Liver (tissue), 3 donors: Measurements from ENCODE around the gene PELI2.

Experiments
- EGR1 ChIP-seq, 2 donors: IDR thresholded peaks; 2 replicates each; pipeline ENCODE4 v1.6.1; 2016 to 2018; ENCODE audit warnings: antibody characterized with exemption in 2 of 2, low read depth in 2 of 2
- HNF4A ChIP-seq, 2 donors: conservative IDR thresholded peaks; 2 replicates each; pipeline ENCODE4 v1.6.1; 2016; ENCODE audit warnings: antibody characterized with exemption in 2 of 2, mild to moderate bottlenecking in 2 of 2
- TAF1 ChIP-seq: conservative IDR thresholded peaks from 2 replicates; pipeline ENCODE4 v1.6.1; 2016; ENCODE audit warnings: antibody characterized with exemption, mild to moderate bottlenecking
- TF ChIP-seq, protein P1 (sequence below): fragments of 150-350 bp; IDR thresholded peaks from 2 replicates; pipeline ENCODE4 v1.5.1; 2017; ENCODE audit warnings: improper control_type of control experiment, low read depth, low read length; ENCODE audit not compliant: missing input control
- TF ChIP-seq, protein P2 (sequence below): IDR thresholded peaks from 2 replicates; pipeline ENCODE4 v1.6.1; 2016; ENCODE audit warnings: antibody characterized with exemption
- TF ChIP-seq, protein P3 (sequence below): IDR thresholded peaks from 2 replicates; pipeline ENCODE4 v1.6.1; 2016; ENCODE audit warnings: antibody characterized with exemption, mild to moderate bottlenecking
- donor health status: healthy.
- donor health status: healthy.

DNA sequence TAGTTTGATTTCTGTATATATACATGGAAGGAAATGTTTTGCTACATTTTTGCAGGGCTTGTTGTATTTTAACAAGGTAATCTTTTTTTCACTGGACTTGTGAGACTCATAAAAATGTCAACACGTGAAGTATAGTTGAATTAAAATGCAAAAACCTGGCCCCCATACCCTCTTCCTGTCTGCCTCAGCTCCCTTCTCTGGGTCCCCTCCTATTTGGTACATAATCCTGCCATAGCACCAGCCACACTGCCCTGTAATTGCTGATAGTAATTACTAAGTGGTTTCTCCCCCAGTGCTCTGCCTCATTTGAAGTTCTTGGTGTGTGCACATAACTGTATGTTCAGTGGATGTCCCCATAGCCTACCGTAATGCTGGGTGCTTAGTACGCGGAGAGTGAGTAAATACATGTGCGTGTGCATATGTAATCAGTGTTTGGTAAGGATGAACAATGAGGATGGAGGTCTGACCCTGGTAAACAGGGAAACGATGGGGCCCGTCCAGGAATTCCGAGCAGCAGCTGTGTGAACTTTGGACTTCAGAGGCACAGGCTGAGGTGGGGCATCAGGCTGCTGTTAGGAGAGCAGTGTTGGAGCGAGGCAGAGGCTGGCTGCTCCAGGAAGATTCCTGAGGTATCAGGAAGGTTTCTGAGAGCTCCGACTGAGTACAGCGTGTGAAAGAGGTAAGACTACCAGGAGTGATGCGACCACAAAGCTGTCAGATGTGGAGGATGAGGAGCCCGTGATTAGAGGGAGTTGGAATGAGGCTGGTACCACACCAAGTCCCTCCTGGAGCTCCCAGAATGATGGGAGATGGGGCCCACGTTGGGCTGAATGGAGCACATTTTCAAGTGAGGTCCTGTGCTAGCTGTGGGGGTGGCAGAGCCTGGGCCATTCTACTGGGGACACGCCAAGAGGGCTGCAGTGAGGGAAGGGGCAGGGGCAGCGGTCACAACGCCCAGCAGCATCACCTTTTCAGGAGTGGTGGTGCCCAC is 106.8 kb downstream of the PELI2 start:
- TF ChIP-seq, protein P1, sequence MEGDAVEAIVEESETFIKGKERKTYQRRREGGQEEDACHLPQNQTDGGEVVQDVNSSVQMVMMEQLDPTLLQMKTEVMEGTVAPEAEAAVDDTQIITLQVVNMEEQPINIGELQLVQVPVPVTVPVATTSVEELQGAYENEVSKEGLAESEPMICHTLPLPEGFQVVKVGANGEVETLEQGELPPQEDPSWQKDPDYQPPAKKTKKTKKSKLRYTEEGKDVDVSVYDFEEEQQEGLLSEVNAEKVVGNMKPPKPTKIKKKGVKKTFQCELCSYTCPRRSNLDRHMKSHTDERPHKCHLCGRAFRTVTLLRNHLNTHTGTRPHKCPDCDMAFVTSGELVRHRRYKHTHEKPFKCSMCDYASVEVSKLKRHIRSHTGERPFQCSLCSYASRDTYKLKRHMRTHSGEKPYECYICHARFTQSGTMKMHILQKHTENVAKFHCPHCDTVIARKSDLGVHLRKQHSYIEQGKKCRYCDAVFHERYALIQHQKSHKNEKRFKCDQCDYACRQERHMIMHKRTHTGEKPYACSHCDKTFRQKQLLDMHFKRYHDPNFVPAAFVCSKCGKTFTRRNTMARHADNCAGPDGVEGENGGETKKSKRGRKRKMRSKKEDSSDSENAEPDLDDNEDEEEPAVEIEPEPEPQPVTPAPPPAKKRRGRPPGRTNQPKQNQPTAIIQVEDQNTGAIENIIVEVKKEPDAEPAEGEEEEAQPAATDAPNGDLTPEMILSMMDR: no peak
- TF ChIP-seq, protein P2, sequence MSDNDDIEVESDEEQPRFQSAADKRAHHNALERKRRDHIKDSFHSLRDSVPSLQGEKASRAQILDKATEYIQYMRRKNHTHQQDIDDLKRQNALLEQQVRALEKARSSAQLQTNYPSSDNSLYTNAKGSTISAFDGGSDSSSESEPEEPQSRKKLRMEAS: no peak
- TF ChIP-seq TAF1 (no peak), EGR1 (IDR thresholded peaks at IDR 0.05; ENCODE audit: low read depth in 2 of 2) (no peak), HNF4A (conservative IDR thresholded peaks at IDR 0.05) (peak; percentile 41 to 72)
- TF ChIP-seq, protein P3, sequence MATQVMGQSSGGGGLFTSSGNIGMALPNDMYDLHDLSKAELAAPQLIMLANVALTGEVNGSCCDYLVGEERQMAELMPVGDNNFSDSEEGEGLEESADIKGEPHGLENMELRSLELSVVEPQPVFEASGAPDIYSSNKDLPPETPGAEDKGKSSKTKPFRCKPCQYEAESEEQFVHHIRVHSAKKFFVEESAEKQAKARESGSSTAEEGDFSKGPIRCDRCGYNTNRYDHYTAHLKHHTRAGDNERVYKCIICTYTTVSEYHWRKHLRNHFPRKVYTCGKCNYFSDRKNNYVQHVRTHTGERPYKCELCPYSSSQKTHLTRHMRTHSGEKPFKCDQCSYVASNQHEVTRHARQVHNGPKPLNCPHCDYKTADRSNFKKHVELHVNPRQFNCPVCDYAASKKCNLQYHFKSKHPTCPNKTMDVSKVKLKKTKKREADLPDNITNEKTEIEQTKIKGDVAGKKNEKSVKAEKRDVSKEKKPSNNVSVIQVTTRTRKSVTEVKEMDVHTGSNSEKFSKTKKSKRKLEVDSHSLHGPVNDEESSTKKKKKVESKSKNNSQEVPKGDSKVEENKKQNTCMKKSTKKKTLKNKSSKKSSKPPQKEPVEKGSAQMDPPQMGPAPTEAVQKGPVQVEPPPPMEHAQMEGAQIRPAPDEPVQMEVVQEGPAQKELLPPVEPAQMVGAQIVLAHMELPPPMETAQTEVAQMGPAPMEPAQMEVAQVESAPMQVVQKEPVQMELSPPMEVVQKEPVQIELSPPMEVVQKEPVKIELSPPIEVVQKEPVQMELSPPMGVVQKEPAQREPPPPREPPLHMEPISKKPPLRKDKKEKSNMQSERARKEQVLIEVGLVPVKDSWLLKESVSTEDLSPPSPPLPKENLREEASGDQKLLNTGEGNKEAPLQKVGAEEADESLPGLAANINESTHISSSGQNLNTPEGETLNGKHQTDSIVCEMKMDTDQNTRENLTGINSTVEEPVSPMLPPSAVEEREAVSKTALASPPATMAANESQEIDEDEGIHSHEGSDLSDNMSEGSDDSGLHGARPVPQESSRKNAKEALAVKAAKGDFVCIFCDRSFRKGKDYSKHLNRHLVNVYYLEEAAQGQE: no peak
